Activated naive CD8-positive, alpha-beta T cell (primary cell): ENCODE measurements around the gene MCC.

Experiments used
- H3K27ac Mint-ChIP-seq: one replicate; pipeline ENCODE4 v1.8.0; 2021; ENCODE audit warnings: mixed read lengths
- H3K27me3 Mint-ChIP-seq: one replicate; pipeline ENCODE4 v1.8.0; 2021; ENCODE audit warnings: mixed read lengths
- H3K36me3 Mint-ChIP-seq: one replicate; pipeline ENCODE4 v1.8.0; 2021; ENCODE audit warnings: mixed read lengths
- H3K4me1 Mint-ChIP-seq: one replicate; pipeline ENCODE4 v1.8.0; 2021; ENCODE audit warnings: low read depth, mixed read lengths
- H3K4me3 Mint-ChIP-seq: one replicate; pipeline ENCODE4 v1.8.0; 2021; ENCODE audit warnings: mild to moderate bottlenecking, mixed read lengths
- H3K9me3 Mint-ChIP-seq: one replicate; pipeline ENCODE4 v1.8.0; 2021; ENCODE audit warnings: low read depth, mixed read lengths

MCC gene

GRCh38 chr5:113112435-113112834 lies 375.8 kb downstream of the MCC start:
- Mint-ChIP-seq H3K27ac (no peak overlapping the region), H3K4me3 (no peak overlapping the region), H3K27me3 (no peaks in the 10 kb centered on the region), H3K9me3 (no peaks in the 10 kb centered on the region), H3K36me3 (peaks cover 2% of the 10 kb centered on the region), H3K4me1 (no peaks in the 10 kb centered on the region)

GRCh38 chr5:113110117-113110516 lies 378.1 kb downstream of the MCC start:
- Mint-ChIP-seq H3K4me3 (no peak overlapping the region), H3K36me3 (peaks cover 5% of the 10 kb centered on the region), H3K4me1 (no peaks in the 10 kb centered on the region), H3K9me3 (no peaks in the 10 kb centered on the region), H3K27me3 (no peaks in the 10 kb centered on the region), H3K27ac (no peak overlapping the region)

GRCh38 chr5:113109344-113109743 lies 378.9 kb downstream of the MCC start:
- Mint-ChIP-seq H3K36me3 (peaks cover 7% of the 10 kb centered on the region), H3K27me3 (no peaks in the 10 kb centered on the region), H3K4me1 (no peaks in the 10 kb centered on the region), H3K4me3 (no peak overlapping the region), H3K27ac (no peak overlapping the region), H3K9me3 (no peaks in the 10 kb centered on the region)

GRCh38 chr5:113108485-113108884 lies 379.8 kb downstream of the MCC start:
- Mint-ChIP-seq H3K9me3 (no peaks in the 10 kb centered on the region), H3K4me1 (no peaks in the 10 kb centered on the region), H3K36me3 (peaks cover 4% of the 10 kb centered on the region), H3K4me3 (no peak overlapping the region), H3K27ac (no peak overlapping the region), H3K27me3 (no peaks in the 10 kb centered on the region)

GRCh38 chr5:113106821-113107220 lies 381.4 kb downstream of the MCC start:
- Mint-ChIP-seq H3K4me1 (no peaks in the 10 kb centered on the region), H3K36me3 (peaks cover 6% of the 10 kb centered on the region), H3K27ac (no peak overlapping the region), H3K9me3 (no peaks in the 10 kb centered on the region), H3K27me3 (no peaks in the 10 kb centered on the region), H3K4me3 (no peak overlapping the region)

GRCh38 chr5:113105693-113106280 lies 382.5 kb downstream of the MCC start:
- no peak overlapping the region for H3K27ac Mint-ChIP-seq
- H3K27me3 Mint-ChIP-seq = no peaks in the 10 kb centered on the region

GRCh38 chr5:113103330-113103729 lies 384.9 kb downstream of the MCC start:
- Mint-ChIP-seq H3K4me1 (no peaks in the 10 kb centered on the region), H3K27ac (no peak overlapping the region), H3K36me3 (peaks cover 9% of the 10 kb centered on the region), H3K4me3 (no peak overlapping the region), H3K27me3 (no peaks in the 10 kb centered on the region), H3K9me3 (no peaks in the 10 kb centered on the region)

More at GRCh38 chr5:113105693-113106280, 382.5 kb downstream of the MCC start:
- peaks cover 6% of the 10 kb centered on the region for H3K36me3 Mint-ChIP-seq
- no peaks in the 10 kb centered on the region for H3K9me3 Mint-ChIP-seq
- H3K4me3 Mint-ChIP-seq = no peak overlapping the region
- no peaks in the 10 kb centered on the region for H3K4me1 Mint-ChIP-seq

- H3K4me1 Mint-ChIP-seq = no peaks in the 10 kb centered on the region
- H3K36me3 Mint-ChIP-seq = peaks cover 12% of the 10 kb centered on the region
- no peak overlapping the region for H3K4me3 Mint-ChIP-seq
- H3K27ac Mint-ChIP-seq = no peak overlapping the region
- H3K9me3 Mint-ChIP-seq = no peaks in the 10 kb centered on the region
- no peaks in the 10 kb centered on the region for H3K27me3 Mint-ChIP-seq
Observed at GRCh38 chr5:113102121-113102531, 386.1 kb downstream of the MCC start.

- Mint-ChIP-seq H3K36me3 (peaks cover 12% of the 10 kb centered on the region), H3K4me1 (no peaks in the 10 kb centered on the region), H3K4me3 (no peak overlapping the region), H3K27ac (no peak overlapping the region), H3K9me3 (no peaks in the 10 kb centered on the region), H3K27me3 (no peaks in the 10 kb centered on the region)
Observed at GRCh38 chr5:113100981-113101380, 387.3 kb downstream of the MCC start.

GRCh38 chr5:113099822-113100221 lies 388.4 kb downstream of the MCC start:
- Mint-ChIP-seq H3K36me3 (peaks cover 9% of the 10 kb centered on the region), H3K27ac (no peak overlapping the region), H3K27me3 (no peaks in the 10 kb centered on the region), H3K4me1 (no peaks in the 10 kb centered on the region), H3K4me3 (no peak overlapping the region), H3K9me3 (no peaks in the 10 kb centered on the region)

GRCh38 chr5:113098378-113098777 lies 389.9 kb downstream of the MCC start:
- no peak overlapping the region for H3K27ac Mint-ChIP-seq
- H3K4me1 Mint-ChIP-seq = no peaks in the 10 kb centered on the region
- H3K27me3 Mint-ChIP-seq = no peaks in the 10 kb centered on the region

GRCh38 chr5:113095831-113096230 lies 392.4 kb downstream of the MCC start:
- H3K4me1 Mint-ChIP-seq = peaks cover 3% of the 10 kb centered on the region
- no peaks in the 10 kb centered on the region for H3K9me3 Mint-ChIP-seq
- H3K27ac Mint-ChIP-seq = no peak overlapping the region
- H3K27me3 Mint-ChIP-seq = no peaks in the 10 kb centered on the region
- H3K36me3 Mint-ChIP-seq = peaks cover 5% of the 10 kb centered on the region
- no peak overlapping the region for H3K4me3 Mint-ChIP-seq

More at GRCh38 chr5:113098378-113098777, 389.9 kb downstream of the MCC start:
- Mint-ChIP-seq H3K4me3 (no peak overlapping the region), H3K36me3 (peaks cover 7% of the 10 kb centered on the region), H3K9me3 (no peaks in the 10 kb centered on the region)

GRCh38 chr5:113093558-113093957 lies 394.7 kb downstream of the MCC start:
- Mint-ChIP-seq H3K4me1 (peaks cover 14% of the 10 kb centered on the region), H3K4me3 (no peak overlapping the region), H3K9me3 (no peaks in the 10 kb centered on the region), H3K27ac (no peak overlapping the region), H3K36me3 (peaks cover 3% of the 10 kb centered on the region), H3K27me3 (no peaks in the 10 kb centered on the region)

GRCh38 chr5:113092683-113093082 lies 395.6 kb downstream of the MCC start:
- no peak overlapping the region for H3K4me3 Mint-ChIP-seq
- H3K9me3 Mint-ChIP-seq = no peaks in the 10 kb centered on the region
- peaks cover 14% of the 10 kb centered on the region for H3K4me1 Mint-ChIP-seq
- no peaks in the 10 kb centered on the region for H3K27me3 Mint-ChIP-seq
- H3K36me3 Mint-ChIP-seq = peaks cover 2% of the 10 kb centered on the region
- no peak overlapping the region for H3K27ac Mint-ChIP-seq

GRCh38 chr5:113091622-113092021 lies 396.6 kb downstream of the MCC start:
- no peak overlapping the region for H3K4me3 Mint-ChIP-seq
- peaks cover 2% of the 10 kb centered on the region for H3K36me3 Mint-ChIP-seq
- no peaks in the 10 kb centered on the region for H3K27me3 Mint-ChIP-seq
- peaks cover 14% of the 10 kb centered on the region for H3K4me1 Mint-ChIP-seq
- no peaks in the 10 kb centered on the region for H3K9me3 Mint-ChIP-seq
- H3K27ac Mint-ChIP-seq = no peak overlapping the region

- H3K4me3 Mint-ChIP-seq = no peak overlapping the region
- peaks cover 14% of the 10 kb centered on the region for H3K4me1 Mint-ChIP-seq
- H3K27ac Mint-ChIP-seq = no peak overlapping the region
- H3K27me3 Mint-ChIP-seq = no peaks in the 10 kb centered on the region
- H3K9me3 Mint-ChIP-seq = no peaks in the 10 kb centered on the region
- peaks cover 2% of the 10 kb centered on the region for H3K36me3 Mint-ChIP-seq
Observed at GRCh38 chr5:113090336-113091106, 397.7 kb downstream of the MCC start.
